NCI-H146 treated with DMSO at 0.1 percent for 48 hours (cell line): ENCODE measurements around the gene EIF3L.
A peak's percentile ranks its signal among the peaks of the same experiment; 100 is the strongest.

ENCODE experiments used
- DNase-seq: peaks from one replicate; lab custom pipeline; 2025; ENCODE audit not compliant: unreplicated experiment; lab: John Stamatoyannopoulos, UW

EIF3L gene

DNA sequence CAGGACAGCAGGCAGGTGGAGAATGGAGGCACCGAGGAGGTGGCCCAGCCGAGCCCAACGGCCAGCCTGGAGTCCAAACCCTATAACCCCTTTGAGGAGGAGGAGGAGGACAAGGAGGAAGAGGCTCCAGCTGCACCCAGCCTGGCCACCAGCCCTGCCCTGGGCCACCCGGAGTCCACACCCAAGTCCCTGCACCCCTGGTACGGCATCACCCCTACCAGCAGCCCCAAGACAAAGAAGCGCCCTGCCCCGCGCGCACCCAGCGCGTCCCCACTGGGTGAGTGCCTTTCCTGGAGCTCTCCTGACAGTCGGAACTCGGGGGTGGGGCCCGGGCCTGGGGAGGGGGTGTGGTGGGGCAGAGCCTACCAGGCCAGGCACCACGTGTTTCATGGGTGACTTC, 76.5 kb downstream of the EIF3L start:
- no peak for DNase-seq

DNA sequence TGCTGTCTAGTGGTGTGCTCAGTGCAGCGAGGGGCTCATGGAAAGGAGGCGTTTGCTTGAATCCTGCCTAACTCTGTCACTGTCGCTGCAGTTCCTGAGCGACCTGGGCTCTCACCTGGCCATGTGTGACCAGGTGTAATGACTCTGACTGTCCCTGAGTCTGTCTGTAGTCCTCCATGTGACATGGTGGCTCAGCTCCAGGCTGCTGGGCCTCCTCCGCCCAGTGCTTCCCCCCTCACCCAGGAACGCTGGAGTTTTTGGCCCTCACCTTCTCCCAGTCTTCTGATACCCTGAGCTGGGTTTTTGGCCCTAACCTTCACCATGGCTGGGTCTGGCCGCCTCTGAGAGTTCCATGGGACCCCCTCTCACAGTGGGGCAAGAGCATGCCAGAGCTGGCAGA, 77.1 kb downstream of the EIF3L start:
- no peak for DNase-seq

DNA sequence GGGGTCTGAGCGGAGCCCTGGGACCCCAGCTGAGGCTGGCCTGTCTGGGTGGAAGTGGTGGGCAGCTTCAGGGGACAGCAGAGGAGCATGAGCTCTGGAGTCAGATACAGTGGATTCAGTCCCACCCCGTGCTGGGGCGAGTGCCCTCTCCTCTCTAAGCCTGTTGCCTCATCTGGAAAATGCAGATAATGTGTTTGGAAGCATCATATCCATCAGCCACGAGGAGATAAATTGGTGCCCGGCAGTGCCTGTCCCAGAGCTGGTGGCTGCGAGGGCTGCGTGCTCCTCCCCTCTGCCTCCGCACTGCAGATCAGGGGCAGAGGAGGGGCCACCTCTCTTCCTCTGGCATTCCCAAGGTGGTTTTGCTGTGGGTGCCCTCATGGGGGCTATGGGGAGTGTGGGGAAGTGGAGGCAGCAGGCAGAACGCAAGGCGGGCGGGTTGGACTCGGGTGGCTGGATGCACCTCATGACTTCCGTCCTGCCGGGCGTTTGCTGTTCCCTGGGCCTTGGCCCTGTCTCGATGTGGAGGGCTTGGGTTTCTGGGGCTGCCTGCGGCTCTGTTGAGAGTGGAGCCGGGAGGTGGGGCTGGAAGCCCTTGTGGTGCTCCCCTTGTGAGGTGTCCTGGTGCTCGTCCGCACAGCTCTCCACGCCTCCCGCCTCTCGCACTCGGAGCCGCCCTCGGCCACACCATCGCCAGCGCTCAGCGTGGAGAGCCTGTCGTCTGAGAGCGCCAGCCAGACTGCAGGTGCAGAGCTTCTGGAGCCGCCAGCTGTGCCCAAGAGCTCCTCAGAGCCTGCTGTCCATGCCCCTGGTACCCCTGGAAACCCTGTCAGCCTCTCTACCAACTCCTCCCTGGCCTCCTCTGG, 77.8 kb downstream of the EIF3L start:
- DNase-seq, result no peak

DNA sequence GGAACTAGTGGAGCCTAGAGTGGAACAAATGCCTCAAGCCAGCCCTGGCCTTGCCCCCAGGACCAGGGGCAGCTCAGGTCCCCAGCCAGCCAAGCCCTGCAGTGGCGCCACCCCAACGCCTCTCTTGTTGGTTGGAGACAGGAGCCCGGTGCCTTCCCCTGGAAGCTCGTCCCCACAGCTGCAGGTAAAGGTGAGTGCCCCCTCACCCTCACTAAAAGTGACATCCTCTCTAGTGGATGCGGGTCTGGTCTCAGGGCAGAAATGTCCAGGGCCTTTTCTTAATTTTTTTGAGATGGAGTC, 78.4 kb downstream of the EIF3L start:
- no peak for DNase-seq

DNA sequence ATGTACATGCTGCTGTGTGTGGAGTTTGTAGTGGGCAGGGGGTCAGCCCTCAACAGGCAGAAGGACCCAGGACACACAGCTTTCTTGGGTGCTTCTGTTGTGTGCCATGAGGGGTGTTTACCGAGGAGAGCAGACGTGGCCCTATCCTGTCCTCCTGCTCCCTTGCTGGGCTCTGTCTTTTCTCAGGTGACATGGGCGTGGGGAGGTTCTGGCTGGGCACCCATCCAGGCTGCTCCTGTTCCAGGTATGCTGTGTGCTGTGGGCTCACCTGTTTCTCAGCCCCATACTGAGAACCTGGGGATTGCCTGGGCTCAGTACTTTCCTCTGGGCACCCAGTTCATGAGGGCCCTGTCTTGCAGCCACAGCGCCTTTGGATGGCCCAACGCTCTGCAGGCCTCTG, 80.2 kb downstream of the EIF3L start:
- no peak for DNase-seq

DNA sequence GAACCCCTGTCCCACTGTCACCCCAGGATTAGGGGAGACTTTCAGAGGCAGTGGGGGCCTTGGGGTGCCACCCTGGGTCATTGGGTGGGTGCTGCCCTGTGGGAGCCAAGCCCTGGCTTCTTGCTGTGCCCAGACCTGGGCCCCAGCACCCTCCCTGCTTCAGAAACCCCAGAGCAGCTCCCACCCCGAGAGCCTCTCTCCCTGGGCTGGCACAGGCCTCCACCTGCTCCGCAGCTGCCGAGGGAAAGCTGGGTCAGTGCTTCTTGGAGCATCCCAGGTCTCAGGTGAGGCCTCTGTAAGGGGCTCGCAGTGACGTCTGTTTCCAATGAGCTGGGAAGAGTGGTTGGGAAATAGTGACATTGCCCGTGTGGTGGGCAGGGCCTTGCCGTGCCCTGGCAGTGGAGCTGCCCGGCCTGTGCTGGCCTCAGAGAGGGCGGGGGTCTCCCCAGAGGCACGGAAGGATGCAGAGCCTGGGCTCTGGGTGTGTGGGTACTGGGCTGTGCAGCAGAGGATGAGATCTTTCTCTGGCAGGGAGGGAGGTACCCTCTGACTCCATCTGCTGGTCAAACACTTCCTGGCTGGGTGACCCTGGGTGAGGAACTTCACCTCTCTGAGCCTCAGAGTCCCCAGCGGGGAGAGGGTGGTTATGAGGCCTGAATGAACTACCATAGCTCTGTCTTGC, 81.2 kb downstream of the EIF3L start:
- no peak for DNase-seq

DNA sequence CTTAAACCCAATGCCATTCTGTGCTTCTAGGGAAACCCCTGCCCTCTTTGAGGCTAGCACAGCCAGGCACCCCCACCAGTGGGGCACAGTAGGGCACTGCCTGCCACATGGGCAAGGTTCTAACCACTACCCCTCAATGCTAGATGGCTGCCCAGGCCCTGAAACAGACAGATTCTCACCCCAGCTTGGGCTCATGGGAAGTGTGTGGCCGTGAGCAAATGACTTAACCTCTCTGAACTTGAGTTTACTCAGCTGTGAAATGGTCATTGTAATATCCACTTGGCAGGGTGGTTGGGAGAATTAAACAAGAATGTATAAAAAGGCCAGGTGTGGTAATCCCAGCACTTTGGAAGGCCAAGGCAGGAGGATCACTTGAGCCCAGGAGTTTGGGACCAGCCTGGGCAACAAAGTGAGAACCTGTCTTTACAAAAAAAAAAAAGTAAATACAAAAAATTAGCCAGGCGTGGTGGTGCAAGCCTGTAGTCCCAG, 81.8 kb downstream of the EIF3L start:
- no peak for DNase-seq

DNA sequence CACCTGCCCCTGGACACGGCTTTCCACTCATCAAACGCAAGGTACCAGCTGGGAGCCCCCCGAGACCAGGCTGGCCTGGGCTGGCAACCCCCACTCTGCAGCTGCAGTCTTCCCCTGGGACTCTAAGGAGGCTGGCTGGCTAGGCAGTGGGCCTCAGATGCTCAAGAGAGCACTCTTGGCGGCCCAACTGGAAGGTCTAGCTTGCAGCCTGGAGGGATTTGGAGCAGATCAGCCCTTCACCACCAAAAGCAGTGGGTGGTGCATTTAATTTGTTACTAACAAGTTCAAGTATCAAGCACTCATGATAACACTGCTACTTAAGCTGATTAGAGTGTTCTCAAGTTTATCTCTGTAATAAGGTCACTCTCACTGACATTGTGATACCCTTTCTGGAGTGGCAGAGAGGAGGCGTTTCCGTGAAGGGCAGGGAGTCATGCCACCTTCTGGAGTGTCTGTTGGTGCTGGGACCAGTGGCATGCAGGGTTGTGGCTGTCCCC, 82.7 kb downstream of the EIF3L start:
- no peak for DNase-seq

DNA sequence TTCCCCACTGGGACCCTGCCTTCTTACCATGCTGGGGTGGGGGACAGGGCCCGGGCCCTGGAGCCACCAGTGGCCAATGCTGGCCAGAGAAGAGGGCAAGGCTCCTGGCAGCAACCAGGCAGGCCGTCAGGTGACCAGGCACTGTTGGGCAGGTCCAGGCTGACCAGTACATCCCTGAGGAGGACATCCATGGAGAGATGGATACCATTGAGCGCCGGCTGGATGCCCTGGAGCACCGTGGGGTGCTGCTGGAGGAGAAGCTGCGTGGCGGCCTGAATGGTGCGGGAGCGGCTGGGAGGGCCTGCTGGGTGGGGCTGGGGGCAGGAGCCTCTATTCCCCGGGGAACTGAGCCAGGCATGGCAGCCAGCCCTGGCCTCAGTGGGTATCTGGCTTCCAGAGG, 83.2 kb downstream of the EIF3L start:
- no peak for DNase-seq

DNA sequence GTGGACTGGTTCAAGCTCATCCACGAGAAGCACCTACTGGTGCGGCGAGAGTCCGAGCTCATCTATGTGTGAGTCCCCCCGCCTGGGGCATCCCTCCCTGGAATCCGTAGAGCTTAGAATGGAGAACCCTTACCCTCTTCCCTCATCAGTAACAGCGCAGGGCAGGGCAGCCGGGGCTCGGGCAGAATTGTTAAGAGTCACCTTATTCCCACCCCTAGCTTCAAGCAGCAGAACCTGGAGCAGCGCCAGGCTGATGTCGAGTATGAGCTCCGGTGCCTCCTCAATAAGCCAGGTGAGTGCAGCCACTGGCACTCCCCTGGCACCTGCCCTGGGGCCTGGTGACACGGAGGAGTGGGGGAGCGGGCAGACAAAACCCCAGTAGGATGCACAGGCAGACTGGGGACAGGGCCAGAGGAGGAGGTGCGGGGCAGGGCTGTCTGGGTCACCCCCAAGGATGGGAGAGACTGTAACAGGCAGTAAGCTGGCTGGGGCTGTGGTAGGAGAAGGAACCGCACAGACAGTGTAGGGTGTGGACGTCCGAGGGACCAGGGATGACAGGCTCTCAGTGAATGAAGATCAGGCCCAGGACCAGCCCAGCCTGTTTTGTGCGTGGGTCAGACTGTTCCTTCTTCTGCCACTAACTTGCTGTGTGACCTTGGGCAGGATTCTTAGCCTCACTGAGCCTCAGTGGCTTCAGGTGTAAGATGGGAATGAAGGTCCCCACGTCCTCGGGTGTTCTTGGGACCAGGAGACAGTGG, 83.8 kb downstream of the EIF3L start:
- no peak for DNase-seq

DNA sequence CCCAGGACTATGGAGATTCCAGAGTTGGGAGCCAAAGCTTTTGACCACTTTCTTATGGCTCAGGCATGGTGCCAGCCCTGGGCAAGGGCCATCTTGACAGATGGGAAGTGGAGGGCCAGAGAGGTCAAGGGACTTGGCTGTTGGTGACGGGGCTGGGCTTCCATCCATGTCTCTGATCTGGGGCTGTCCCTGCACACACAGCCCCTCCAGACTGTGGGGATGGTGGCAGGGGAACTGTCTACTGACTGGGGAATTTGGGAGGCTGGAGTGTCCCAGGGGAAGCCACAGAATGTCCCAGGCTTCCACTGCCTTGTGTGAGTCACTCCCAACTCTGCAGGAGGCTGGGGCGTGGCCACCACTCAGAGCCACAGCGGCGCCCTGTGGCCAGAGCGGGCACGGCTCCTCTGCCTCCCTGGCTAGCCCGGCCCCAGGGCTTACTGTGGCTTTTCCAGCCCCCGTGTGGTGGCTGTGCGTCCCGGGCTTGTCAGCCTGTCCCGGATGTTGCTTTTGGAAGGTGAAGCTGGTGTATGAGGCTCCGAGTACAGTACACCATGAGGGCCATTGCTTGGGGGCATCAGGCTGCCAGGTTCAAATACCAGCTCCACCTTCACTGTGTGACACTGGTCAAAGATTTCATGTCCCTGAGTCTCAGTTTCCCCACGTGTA, 84.6 kb downstream of the EIF3L start:
- peak; percentile 5 for DNase-seq
